HG02610 (cell line): ENCODE measurements around the gene ATP5ME.

Experiments
- ATAC-seq: cut with Tn5 transposase; IDR thresholded peaks from one replicate; pipeline ENCODE4 v1.9.1; 2021; ENCODE audit warnings: mild to moderate bottlenecking, moderate library complexity; ENCODE audit not compliant: unreplicated experiment

Gene ATP5ME

DNA sequence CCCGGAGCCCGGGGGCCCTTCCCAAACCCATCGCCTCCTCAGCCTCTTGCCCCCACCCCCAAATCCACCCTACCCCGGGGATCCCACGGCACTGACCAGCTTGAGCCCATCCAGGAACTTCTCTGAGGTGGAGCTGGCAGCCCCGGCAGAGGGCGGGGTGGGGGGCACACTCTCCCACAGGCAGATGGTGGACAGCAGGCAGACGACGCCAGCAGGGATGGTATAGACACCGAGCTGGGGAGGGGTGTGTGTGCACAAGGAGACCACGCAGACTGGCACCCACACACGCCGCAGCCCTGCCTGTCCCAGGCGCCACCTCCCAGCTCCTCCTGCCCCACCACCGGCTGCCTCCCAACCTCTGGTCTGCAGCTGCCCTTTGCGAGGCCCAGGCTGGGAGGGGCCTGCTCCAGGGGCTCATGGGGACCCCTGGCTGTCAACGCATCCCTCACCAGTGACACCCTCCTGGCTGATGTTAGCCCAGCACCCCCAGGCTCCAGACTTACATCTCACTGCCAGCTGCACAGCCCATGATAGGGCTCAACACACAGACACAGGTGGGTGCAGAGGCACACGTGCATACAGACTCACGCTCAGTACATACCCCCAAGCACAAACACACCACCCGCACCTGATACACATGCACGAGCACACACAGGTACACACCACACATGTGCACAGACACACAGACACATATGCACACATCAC, 10.7 kb upstream of the ATP5ME start:
- no peak for ATAC-seq

DNA sequence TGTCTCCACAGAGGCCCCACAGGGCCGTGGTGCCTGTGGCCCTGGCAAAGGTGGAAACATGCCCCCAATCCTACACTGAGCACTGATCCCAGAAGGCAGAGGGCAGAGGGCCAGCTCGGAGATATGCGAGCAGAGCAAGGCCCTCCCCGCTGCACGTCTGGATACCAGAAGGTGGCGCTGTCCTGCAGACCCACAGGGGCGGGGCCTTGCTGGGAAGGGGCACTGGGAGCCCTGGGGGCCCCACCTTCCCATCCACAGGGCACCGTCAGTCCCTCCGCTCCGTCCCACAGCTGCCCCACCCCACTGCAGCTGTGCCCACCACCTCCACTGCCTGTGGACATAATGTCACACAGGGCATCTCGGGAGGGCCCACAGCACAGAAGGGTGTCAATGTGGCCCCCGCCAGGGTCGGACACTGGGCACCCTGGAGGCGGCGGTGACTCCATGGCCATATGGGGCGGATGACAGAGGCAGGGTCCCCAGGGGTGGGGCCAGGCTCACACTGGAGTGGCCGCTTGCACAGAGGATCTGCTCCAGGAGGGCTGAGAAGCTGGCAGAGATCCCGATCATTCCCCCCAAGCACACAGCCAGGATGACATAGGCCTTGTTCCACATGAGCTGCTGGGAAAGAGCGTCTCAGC, 10.0 kb upstream of the ATP5ME start:
- no peak for ATAC-seq

- no peak for ATAC-seq
Observed at GRCh38 chr4:683247-683897, 9.3 kb upstream of the ATP5ME start.

DNA sequence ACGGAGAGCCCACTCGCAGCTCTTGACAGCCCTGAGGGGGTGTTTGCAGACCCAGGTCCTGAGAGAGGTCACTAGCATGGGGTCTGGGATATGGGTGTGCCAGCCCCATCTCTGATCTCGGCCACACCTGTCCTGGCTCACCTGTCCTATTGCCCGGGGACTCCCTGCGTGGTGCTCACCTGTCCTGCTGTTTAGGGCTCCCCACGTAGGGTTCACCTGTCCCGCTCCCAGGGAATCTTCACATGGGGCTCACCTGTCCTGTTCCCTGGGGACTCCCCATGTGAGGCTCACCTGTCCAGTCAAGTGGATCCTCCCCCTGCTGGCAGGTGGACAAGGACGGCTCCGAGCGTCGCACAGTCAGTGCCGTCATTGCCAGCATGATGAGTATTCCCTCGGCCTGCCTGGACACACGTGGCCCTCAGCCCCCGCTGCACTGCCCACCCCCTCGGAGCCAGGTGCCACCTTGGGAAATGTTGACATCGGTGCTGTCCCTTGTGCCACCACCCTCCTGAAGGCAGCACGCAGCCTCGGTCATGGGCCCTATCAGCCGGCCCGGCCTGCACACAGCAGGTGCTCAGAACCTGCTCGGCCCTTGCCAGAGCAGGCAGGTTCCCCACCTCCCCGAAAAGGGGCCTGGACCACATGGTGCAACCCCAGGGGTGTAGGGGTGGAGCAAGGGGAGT, 8.6 kb upstream of the ATP5ME start:
- no peak for ATAC-seq

DNA sequence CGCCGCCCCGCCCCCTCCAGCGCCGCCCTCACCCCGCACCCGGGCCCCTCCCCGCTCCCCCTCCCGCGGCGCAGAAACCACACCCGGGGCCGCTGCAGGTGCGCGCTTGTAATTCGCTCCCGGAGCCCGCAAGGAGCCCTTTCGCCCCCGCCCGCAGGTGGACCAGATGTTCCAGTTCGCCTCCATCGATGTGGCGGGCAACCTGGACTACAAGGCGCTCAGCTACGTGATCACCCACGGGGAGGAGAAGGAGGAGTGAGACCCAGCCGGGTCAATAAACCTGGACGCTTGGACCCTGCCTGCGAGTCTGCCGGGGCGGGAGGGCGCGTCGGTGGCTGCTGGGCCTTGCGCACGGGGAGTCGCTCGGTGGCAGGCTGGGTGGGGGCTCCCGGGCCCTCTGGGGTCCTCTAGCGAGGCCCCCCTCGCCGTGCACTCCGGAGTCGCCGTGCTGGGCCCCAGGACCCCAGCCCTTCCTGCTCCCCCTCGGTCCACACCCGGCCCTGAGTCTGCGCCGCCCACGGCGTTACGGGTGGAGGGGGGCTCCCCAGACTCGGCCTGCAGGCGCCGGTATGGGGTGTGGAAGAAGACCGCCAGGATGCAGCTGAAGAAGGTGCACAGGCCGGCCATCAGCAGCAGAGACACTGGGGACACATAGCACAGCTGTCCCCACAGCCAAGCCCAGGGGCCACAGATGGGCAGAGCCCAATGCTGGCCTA, 7.8 kb upstream of the ATP5ME start:
- no peak for ATAC-seq

DNA sequence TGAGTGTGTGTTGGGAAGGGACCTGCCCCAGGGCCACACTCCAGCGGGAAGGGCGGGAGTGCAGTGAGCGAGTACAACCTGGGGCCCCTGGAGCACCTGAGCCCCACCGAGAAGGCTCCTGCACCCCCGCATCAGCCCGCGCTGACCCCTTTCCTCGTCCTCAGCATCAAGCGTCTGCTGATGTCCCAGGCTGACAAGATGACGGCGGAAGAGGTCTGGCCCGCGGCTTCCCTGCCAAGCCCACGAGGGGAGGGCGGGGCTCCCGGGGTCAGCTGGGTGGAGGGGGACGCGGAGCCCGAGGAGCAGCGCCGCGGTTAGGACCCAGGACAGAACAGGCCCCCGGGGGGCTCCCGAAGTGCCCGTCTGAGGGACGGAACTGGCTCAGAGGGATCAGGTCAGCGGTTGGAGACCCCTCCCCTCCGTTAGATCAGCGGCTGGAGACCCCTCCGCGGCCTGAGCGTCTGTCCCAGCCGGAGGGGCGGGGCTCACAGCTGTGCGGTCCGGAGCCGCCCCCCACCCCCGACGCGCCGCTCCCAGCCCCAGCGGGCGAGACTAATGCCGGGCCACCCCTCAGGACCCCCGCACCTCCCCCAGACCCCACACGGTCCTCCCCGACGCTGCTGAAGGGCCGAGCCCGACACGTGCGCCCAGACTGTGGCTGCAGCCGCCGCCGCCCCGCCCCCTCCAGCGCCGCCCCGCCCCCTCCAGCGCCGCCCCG, 7.0 kb upstream of the ATP5ME start:
- ATAC-seq: no peak

DNA sequence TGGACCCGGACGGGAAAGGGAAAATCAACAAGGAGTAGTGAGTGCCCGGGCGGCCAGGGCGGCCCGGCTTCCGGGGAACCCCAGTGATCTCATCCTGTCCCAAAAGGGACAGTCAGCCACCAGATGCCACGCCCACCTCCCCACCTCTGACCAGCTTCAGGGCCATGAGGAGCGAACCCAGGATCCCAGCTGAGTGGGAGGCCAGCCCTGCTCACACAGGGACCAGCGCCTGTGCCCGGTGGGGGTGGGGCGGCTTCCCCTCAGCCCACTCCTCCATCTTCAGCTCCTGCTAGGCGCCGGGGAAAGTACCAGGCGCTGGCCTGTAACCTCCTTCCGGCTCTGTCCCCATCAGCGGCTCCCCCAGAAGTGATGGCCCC, 6.5 kb upstream of the ATP5ME start:
- no peak for ATAC-seq

GRCh38 chr4:680091-680490, 6.0 kb upstream of the ATP5ME start:
- no peak for ATAC-seq

GRCh38 chr4:679629-680028, 5.6 kb upstream of the ATP5ME start:
- ATAC-seq: no peak

- no peak for ATAC-seq
Observed at GRCh38 chr4:679104-679481, 5.0 kb upstream of the ATP5ME start.

- no peak for ATAC-seq
Observed at GRCh38 chr4:678331-679103, 4.4 kb upstream of the ATP5ME start.

- no peak for ATAC-seq
Observed at GRCh38 chr4:677431-678293, 3.6 kb upstream of the ATP5ME start.

- ATAC-seq: no peak
Observed at GRCh38 chr4:676871-677235, 2.8 kb upstream of the ATP5ME start.

DNA sequence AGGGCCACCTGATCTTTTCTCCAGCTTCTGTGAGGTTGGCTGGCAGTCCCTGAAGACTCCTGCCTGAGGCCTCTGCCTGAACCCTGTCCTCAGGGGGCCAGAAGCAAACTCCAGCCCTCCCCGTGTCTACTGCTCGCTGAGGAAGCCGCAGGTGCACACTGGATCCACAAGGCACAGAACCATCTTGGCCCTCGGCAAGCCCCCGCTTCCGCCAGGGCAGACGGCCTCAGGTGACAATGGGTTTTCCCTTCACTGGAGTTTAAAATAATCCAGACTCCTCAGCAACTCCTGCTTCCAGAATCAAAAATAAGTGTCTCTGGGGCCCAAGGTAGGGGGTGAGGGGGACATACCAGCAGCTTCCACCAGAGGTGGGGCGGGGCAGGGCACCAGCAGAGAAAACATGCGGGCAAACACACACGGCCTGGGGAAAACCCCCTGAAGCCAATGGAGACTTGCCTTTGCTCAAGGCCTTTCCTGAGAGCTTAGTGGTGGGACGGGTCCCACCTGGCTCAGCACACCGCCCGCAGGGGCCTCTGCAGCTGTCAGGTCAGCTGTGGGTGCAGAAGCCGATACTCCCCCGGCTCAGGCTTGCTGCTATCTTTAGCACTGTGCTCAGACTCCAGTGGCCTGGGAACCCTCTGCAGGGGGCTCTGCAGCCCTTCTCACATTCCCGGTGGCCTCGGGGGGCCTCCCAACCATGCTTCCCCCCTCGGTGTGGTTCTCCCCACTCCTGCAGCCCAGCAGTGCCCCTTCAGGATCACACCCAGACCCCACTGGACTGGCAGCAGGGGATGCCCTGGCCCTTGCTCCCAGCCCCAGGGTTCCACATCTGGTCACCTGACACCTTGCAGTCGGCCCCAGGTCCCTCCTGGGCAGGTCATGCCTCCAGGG, 2.1 kb upstream of the ATP5ME start:
- ATAC-seq: no peak

DNA sequence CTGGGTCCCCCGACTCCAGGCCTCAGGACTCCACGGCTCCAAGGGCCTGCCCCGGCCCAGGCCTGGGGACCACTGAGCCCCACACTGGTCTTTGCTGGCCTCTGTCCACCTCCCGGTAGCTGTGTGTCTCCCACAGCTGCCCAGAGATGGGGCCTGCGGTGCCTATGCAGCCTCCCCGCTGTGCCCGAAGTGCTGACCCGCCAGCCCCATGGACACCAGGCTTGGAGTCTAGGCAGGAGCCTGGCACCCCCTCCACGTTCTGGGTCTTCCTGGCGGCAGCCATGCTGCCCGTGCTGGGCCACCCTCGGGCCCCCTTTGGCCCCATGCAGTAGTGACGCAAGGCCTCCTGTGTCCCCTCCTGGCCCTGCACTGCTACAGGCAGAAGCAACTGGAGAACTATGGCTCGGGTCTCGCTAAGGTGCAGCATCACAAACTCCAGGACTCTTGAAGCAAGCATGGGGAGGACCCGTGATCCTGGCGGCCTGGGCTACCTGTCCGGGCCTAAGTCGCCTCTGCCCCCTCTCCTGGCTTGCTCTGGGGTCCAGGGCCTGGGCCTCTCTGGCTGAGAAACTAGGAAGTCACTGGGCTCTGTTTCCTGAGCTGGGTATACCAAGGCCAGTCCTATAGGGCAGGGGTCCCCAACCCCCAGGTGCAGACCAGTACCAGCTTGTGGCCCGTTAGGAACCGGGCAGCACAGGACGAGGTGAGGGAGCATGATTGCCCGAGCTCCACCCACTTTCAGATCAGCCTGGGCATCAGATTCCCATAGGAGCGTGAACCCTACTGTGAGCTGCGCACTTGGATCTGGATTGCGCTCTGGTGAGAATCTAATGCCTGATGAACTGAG, 1.2 kb upstream of the ATP5ME start:
- peak; percentile 2 for ATAC-seq

- no peak for ATAC-seq
Observed at GRCh38 chr4:673349-674091, 556 bp downstream of the ATP5ME start.
